ENCODE measurements around the gene PDPK1. TPM values are rescaled to one million over a fixed set of nuclear protein-coding genes. Genes with fewer than 3 reads are reported as not detected.
A peak's percentile ranks its signal among the peaks of the same experiment; 100 is the strongest.

Gene PDPK1
- total and polyA plus RNA-seq, 4 donors = 12.1 to 28.1 (median 18.2) TPM

DNA sequence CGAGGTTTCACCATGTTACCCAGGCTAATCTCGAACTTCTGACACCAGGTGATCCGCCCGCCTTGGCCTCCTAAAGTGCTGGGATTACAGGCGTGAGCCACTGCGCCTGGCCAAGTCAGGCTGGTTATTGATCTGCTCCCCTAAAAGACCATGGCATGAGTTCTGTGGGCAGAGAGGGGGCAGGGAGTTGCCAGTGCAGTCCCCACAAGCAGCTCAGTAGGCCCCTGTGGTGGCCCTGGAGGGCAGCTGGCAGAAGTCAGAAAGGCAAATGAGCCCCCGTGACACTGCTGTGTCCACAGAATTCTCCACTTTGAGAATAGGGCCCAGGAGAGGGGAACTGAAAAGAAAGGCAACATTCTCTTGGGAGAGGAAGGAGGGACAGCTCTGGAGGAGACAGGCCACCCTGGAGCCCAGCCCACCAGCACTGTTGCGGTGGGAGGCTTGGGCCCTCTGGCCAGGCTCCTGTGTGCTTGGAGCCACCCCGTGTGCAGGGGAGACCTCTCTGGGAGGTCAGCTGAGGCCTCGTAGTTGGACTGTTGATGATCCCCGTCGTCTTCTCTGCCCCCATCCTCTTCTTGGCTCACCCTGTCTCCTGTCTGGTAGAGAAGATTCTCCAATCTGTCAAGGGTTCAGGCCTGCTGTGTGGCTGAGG lies 19.7 kb upstream of the PDPK1 start (continued):
- TF ChIP-seq NR2F2 (IDR thresholded peaks at IDR 0.05) (no peak), GABPA (IDR thresholded peaks at IDR 0.05 in 1 of 2, conservative IDR thresholded peaks at IDR 0.05 in 1 of 2) (no peak), FOXA2 (IDR thresholded peaks at IDR 0.05) (no peak), EGR1 (IDR thresholded peaks at IDR 0.05; ENCODE audit: low read depth in 2 of 2) (no peak)

DNA sequence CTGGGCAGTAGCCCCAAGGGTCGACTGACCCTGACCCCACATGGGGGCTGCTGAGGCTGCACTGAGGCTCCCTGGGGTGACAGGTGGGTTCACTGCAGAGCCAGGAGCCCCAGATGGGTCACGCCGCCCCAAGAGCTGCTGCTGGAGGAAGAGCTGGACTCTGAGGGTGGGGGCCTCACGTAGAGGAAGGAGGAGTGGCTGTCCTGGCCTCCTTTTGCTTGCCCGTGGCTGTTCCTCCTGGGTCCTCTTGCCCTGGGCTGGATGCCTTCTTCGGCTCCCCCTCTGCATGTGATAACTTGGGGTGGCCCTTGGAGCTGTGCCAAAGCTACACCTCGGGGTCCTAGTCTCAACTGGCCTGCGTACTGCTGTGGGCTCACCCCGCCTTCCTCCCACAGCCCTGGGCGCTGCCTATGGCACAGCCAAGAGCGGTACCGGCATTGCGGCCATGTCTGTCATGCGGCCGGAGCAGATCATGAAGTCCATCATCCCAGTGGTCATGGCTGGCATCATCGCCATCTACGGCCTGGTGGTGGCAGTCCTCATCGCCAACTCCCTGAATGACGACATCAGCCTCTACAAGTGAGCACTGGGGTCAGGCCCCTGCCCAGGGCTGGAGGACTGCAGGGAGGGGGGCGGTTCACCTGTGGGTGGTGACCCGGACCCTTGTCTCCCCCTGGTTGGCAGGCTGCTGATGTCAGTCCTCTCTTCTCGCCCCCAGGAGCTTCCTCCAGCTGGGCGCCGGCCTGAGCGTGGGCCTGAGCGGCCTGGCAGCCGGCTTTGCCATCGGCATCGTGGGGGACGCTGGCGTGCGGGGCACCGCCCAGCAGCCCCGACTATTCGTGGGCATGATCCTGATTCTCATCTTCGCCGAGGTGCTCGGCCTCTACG lies 18.8 kb upstream of the PDPK1 start:
- TF ChIP-seq EGR1 (IDR thresholded peaks at IDR 0.05; ENCODE audit: low read depth in 2 of 2) = no peak
- no peak for TF ChIP-seq TAF1 (conservative IDR thresholded peaks at IDR 0.05)
- TF ChIP-seq HNF4A (conservative IDR thresholded peaks at IDR 0.05) = no peak
- TF ChIP-seq, protein P1, sequence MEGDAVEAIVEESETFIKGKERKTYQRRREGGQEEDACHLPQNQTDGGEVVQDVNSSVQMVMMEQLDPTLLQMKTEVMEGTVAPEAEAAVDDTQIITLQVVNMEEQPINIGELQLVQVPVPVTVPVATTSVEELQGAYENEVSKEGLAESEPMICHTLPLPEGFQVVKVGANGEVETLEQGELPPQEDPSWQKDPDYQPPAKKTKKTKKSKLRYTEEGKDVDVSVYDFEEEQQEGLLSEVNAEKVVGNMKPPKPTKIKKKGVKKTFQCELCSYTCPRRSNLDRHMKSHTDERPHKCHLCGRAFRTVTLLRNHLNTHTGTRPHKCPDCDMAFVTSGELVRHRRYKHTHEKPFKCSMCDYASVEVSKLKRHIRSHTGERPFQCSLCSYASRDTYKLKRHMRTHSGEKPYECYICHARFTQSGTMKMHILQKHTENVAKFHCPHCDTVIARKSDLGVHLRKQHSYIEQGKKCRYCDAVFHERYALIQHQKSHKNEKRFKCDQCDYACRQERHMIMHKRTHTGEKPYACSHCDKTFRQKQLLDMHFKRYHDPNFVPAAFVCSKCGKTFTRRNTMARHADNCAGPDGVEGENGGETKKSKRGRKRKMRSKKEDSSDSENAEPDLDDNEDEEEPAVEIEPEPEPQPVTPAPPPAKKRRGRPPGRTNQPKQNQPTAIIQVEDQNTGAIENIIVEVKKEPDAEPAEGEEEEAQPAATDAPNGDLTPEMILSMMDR (IDR thresholded peaks at IDR 0.05; ENCODE audit: low read depth, low read length, missing input control) = no peak
- TF ChIP-seq, protein P2, sequence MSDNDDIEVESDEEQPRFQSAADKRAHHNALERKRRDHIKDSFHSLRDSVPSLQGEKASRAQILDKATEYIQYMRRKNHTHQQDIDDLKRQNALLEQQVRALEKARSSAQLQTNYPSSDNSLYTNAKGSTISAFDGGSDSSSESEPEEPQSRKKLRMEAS (IDR thresholded peaks at IDR 0.05) = no peak
- no peak for TF ChIP-seq HNF4G (IDR thresholded peaks at IDR 0.05)
- no peak for TF ChIP-seq SP1 (IDR thresholded peaks at IDR 0.05)
- TF ChIP-seq, protein P3, sequence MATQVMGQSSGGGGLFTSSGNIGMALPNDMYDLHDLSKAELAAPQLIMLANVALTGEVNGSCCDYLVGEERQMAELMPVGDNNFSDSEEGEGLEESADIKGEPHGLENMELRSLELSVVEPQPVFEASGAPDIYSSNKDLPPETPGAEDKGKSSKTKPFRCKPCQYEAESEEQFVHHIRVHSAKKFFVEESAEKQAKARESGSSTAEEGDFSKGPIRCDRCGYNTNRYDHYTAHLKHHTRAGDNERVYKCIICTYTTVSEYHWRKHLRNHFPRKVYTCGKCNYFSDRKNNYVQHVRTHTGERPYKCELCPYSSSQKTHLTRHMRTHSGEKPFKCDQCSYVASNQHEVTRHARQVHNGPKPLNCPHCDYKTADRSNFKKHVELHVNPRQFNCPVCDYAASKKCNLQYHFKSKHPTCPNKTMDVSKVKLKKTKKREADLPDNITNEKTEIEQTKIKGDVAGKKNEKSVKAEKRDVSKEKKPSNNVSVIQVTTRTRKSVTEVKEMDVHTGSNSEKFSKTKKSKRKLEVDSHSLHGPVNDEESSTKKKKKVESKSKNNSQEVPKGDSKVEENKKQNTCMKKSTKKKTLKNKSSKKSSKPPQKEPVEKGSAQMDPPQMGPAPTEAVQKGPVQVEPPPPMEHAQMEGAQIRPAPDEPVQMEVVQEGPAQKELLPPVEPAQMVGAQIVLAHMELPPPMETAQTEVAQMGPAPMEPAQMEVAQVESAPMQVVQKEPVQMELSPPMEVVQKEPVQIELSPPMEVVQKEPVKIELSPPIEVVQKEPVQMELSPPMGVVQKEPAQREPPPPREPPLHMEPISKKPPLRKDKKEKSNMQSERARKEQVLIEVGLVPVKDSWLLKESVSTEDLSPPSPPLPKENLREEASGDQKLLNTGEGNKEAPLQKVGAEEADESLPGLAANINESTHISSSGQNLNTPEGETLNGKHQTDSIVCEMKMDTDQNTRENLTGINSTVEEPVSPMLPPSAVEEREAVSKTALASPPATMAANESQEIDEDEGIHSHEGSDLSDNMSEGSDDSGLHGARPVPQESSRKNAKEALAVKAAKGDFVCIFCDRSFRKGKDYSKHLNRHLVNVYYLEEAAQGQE (IDR thresholded peaks at IDR 0.05) = no peak
- Histone ChIP-seq H3K27ac (ENCODE audit: low read depth in 1 of 2, low read length in 2 of 2) (peak overlapping the region in 1 of 2 donors; percentile 56), H3K27me3 (ENCODE audit: control insufficient read depth in 4 of 4, insufficient read depth in 4 of 4, low read length in 3 of 4) (no peaks in the 10 kb centered on the region), H3K9ac (ENCODE audit: low read depth in 1 of 2, low read length in 2 of 2) (no peak overlapping the region), H3K4me1 (ENCODE audit: control insufficient read depth in 4 of 4, insufficient read depth in 4 of 4, low read length in 3 of 4) (peaks cover 26 to 76% (median 71%) of the 10 kb centered on the region in 4 donors), H3K36me3 (ENCODE audit: control insufficient read depth in 4 of 4, insufficient read depth in 3 of 4, low read depth in 1 of 4, low read length in 3 of 4) (peaks cover 0 to 2% (median 2%) of the 10 kb centered on the region in 4 donors), H3K4me3 (ENCODE audit: low read depth in 1 of 3, low read length in 3 of 3) (no peak overlapping the region), H3K9me3 (ENCODE audit: control insufficient read depth in 4 of 4, low read length in 3 of 4) (no peaks in the 10 kb centered on the region)
- DNase-seq (ENCODE audit: low spot score) = no peak
- WGBS = 82% methylated on average over 39 of the region's 39 CpGs

DNA sequence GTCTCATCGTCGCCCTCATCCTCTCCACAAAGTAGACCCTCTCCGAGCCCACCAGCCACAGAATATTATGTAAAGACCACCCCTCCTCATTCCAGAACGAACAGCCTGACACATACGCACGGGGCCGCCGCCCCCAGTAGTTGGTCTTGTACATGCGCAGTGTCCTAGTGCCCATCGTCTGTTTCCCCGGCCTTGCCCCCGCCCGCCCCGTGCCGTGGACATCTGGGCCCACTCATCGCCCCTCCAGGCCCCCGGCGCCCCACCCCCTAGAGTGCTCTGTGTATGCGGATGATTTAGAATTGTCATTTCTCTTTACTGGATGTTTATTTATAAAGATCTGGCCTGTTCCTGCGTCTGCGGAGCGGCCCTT lies 18.1 kb upstream of the PDPK1 start:
- WGBS = 64% methylated on average over 22 of the region's 22 CpGs
- peaks cover 29 to 81% (median 76%) of the 10 kb centered on the region in 4 donors for H3K4me1 ChIP-seq (ENCODE audit: control insufficient read depth in 4 of 4, insufficient read depth in 4 of 4, low read length in 3 of 4)
- peaks cover 0 to 2% (median 2%) of the 10 kb centered on the region in 4 donors for H3K36me3 ChIP-seq (ENCODE audit: control insufficient read depth in 4 of 4, insufficient read depth in 3 of 4, low read depth in 1 of 4, low read length in 3 of 4)
- no peaks in the 10 kb centered on the region for H3K27me3 ChIP-seq (ENCODE audit: control insufficient read depth in 4 of 4, insufficient read depth in 4 of 4, low read length in 3 of 4)
- TF ChIP-seq HNF4A (conservative IDR thresholded peaks at IDR 0.05) = no peak
- TF ChIP-seq FOXA1 (IDR thresholded peaks at IDR 0.05) = no peak
- no peak for TF ChIP-seq HNF4G (IDR thresholded peaks at IDR 0.05)
- H3K4me3 ChIP-seq (ENCODE audit: low read depth in 1 of 3, low read length in 3 of 3) = peak overlapping the region in 1 of 3 donors; percentile 3
- no peaks in the 10 kb centered on the region for H3K9me3 ChIP-seq (ENCODE audit: control insufficient read depth in 4 of 4, low read length in 3 of 4)
- no peak overlapping the region for H3K9ac ChIP-seq (ENCODE audit: low read depth in 1 of 2, low read length in 2 of 2)
- H3K27ac ChIP-seq (ENCODE audit: low read depth in 1 of 2, low read length in 2 of 2) = peak overlapping the region; percentile 28 to 56
- DNase-seq (ENCODE audit: low spot score) = no peak
